Measurements from ENCODE around the gene OR52E6.

OR52E6 gene

DNA sequence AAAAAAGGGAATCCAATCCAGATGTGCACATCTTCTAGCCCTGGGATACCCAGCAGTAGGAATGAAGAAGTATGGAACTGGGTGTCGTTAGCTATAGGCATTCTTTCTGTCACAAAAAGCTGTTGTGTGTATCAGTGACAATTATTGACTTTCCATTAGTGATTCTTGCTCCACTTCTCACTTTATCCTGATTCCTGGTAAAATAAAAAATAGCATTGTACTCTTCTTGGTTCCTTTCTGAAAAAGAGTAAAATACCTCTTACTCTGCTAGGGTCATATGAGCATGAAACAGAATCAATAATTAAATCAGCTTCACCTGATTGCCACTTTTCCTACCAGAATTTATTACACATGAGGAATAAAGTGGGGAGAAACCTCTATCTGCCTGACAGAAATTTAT is at the start of gene OR52E6:
Gene OR52E6, minus strand, starts transcription at position 101 of the 400 bp plus-strand sequence. Its CDS starts 0 bp downstream, at position 101.
- FAIRE-seq, result no peak

DNA sequence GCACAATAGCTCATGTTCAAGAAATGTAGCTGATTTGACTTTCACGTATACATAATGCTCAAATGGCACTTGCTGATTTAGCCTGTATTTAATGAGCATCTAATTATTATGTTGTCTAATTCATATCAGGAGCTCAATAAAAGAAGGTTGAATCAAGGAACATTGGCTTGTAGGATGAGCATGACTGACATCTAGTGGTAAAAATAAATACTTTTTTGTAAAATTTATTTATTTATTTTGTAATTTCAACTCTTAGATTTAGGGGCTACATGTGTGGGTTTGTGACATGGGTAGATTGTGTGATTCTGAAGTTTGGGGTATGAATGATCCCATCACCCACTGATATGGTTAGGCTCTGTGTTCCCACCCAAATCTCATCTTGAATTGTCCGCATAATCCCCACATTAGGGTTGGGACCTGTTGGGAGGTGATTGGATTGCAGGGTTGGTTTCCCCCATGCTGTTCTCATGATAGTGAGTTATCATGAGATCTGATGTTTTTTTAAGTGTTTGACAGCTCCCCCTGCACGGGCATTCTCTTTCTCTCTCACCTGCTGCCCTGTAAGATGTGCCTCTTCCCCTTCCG is 49.6 kb upstream of the OR52E6 start:
- FAIRE-seq, result peak; percentile 89

DNA sequence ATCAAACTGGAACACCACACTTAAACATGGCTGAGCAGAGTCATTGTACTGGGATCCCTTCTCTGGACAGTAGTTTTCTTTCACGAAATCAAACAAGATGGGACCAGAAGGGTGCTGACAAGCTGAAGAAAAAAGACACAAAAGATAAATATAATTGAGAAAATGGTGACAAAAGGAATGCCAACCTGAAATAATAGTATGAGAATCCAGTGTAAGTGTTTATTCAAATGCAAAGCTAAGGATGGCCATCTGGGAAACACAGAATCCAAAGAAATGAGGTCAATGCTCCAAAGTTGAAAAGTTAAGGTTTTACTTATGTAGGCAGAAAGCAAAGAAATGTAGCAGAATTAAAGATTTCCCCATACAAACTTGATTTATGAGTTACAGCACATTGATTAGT is 46.0 kb upstream of the OR52E6 start:
- FAIRE-seq, result no peak

DNA sequence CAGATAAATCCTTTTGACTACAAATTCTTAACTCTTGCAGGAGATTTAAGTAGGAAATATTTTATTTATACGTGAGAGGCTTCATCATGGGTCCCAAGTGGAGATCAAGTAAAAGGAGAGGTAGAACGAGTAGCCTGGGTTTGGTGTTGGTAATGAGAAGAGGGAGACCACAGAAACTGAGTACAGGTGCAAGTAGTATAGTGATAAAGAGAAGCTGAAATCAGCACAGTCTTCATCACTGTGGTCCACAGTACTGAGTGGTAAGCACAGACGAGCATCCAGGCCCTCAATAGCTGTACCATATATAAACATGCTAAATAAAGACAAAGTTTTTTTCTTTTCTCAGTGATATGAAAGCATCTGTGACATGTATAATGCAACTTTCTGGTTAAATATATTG is 45.5 kb upstream of the OR52E6 start:
- no peak for FAIRE-seq

DNA sequence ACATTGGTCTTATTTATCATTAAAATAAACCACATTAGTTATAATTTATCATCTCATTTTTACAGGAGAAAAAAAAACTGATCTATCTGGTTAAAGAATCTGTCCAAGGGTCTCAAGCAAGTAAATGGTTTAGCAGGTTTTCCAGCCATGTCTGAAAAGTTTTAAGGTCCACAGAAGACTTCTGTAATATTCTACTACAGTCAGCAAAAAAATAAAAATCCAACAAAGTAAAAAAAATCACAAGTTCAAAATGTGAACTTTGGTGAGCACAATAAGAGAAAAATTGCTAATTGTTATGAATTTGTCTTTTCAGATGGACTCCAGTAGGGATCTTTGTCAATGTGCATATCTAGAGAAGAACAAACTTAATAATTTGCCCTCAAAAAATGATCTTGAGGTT is 40.1 kb upstream of the OR52E6 start:
- FAIRE-seq, result no peak

DNA sequence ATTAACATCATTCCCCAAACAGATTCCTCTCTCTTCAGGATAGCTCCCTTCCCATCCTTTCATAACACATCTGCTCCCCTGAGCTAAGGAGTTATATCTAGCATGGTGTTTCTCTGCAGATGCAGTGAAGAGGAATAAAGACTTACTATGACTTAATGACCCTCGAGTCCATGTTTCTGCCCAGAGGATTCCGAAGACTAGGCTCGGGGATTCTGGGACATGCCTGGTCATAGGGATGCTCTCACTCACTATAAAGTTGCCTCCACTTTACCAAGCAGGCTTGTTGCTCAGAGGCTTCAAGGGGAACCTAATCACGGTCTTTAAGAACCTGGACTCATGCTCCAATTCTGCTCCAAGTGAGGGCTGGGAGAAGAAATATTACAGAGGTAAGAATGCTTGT is 38.6 kb upstream of the OR52E6 start, which contains the start of gene OR52E4:
Gene OR52E4, plus strand, starts transcription at position 301 of the 400 bp plus-strand sequence. CDS start 3,664 bp downstream, outside the sequence.
- no peak for FAIRE-seq

DNA sequence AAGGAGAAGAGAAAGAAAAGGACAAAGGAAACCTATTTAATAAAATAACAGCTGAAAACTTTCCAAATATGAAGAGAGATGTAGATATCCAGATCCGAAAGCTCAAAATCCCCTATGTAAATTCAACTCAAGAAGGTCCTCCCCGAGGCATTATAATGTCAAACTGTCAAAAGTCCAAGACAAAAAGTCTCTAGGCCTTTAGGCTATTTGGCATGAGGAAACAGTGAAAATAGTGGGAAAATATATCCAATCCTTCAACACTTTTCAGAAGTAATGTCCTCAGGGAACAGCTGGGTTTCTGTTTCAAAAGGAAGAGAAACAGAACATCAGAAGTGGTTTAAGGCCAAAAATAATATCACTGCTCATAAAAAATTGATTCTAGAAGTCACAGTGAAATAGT is 36.9 kb upstream of the OR52E6 start:
- FAIRE-seq, result no peak

DNA sequence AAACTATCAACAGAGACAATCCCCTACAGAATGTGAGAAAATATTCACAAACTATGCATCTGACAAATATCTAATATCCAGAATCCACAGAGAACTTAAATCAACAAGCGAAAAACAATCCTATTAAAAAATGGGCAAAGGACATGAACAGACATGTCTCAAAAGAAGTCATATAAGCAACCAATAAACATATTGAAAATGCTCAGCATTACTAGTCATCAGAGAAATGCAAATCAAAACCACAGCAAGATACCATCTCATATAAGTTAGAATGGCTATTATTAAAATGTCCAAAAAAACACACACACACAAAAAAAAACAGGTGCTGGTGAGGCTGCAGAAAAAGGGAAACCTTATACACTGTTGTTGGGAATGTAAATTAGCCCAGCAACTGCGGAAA is 24.1 kb upstream of the OR52E6 start:
- no peak for FAIRE-seq

DNA sequence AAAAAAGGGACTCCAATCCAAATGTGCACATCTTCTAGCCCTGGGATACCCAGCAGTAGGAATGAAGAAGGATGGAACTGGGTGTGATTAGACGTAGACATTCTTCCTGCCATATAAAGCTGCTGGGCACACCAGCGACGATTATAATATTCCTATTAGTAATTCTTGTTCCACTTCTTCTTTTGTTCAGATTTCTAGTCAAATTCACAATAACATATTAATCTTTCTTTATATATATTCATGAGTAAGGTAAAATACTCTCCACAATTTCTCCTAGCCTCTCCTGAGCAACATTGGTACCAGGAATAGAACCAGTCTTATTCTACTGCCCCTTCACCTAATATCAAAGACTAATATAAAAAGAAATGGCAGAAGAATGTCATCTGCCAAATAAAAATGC is 15.9 kb upstream of the OR52E6 start, which contains the start of gene OR52E8:
Gene OR52E8, minus strand, starts transcription at position 101 of the 400 bp plus-strand sequence. Its CDS starts 0 bp downstream, at position 101.
- no peak for FAIRE-seq

DNA sequence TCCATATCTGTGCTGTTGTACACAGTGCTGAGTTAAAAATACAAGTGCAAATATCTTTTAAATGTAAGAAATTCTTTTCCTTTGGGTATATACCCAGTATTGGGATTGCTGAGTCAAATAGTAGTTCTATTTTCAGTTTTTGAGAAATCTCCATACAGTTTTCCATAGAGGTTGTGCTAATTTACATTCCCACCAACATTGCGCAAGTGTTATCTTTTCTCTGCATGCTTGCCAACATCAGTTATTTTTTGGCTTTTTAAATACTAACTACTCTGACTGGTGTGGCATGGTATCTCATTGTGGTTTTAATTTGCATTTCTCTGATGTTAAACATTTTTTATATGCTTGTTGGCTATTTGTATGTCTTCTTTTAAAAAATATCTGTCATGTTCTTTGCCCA is 9.3 kb upstream of the OR52E6 start:
- FAIRE-seq, result no peak

DNA sequence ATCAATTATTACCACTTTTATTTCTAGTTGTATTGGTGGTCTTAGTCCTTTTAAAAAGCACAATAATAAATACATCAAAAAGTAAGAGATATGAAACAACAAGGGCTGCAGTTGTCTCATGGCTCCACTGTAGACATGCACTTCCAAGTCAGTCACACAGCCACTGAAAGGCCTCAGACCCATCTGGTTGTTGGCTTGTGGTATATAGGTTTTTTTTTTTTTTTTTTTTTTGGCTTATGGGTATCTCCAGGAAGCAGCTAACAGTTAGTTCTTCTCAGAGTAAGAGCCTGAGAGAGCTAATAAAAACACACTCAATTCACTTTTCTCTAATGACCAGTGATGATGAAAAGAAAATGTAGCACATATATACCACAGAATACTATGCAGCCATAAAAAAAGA is 6.0 kb upstream of the OR52E6 start:
- no peak for FAIRE-seq

DNA sequence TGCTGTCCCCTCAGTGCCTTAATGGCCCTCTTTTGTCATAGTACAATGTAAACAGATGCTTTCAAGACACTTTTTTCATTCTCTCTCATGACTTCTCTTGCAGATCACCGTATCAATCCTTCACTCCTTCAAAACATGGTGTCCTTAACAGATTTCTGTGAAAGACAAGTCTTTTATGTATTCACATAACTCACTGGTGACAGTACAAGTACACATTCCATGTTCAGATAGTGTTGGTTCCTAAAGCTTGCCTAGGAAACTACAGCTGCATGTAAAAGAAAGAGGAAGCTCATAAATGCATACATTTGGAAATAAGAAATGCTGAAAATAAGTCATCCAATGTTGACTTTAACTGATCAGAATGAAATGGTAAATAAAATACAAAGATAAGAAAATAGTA is 5.0 kb upstream of the OR52E6 start:
- FAIRE-seq, result no peak

DNA sequence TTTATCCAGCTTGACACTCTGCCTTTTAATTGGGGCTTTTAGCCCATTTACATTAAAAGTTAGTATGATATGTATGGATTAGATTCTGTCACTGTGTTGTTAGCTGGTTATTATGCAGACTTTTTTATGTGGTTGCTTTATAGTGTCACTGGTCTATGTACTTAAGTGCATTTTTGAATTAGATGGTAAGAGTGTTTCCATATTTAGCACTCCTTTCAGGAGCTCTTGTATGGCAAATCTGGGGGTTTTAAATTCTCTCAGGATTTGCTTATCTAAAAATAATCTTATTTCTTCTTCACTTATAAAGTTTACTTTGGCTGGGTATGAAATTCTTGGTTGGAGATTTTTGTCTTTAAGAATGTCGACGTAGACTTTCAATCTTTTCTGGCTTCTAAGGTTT is 4.0 kb downstream of the OR52E6 start:
- FAIRE-seq, result no peak

DNA sequence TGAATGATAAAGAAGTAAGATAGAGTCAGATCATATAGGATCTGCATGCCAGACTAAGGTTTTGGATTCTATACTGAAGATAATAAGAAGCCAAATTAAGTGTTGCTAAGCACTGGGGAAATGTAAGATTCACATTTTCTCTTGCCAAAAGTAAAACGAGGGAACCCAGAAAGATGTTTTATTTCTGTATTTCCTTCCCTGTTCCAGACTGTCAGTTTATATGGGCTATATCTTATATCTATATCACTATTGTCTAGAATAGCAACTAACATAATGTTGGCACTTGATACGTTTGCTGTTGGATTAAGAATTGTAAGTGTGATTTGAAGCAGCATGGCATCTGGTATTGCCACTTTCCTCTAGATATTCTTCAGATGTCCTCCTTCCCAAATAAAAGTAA is 8.3 kb downstream of the OR52E6 start:
- FAIRE-seq, result no peak

DNA sequence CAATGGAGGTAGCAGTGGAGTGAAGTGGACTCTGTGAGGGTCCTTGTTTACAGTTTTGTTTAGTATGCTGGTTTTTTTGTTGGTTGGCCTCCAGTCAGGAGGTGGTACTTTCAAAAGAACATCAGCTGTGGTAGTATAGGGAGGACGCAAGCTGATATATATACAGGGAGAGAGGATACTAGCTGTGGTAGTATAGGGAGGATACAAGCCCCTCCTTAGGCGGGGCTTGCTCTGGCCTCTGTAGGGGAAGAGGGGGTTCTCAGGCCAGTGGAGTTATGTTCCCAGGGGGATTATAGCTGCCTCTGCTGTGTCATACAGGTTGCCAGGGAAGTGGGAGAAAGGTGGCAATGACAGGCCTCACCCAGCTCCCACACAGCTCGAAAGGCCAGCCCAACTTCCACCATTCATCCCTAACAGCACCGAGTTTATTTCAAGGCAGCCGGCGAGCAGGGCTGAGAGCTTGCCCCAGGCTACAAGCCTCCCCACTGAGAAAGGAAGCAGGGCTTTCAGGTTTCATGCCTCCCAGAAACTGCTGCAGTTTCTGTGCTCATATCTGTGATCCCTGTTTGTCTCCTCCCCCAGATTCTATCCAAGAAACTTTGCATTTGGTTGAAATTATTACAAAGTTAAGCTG is 10.4 kb downstream of the OR52E6 start:
- FAIRE-seq, result no peak

DNA sequence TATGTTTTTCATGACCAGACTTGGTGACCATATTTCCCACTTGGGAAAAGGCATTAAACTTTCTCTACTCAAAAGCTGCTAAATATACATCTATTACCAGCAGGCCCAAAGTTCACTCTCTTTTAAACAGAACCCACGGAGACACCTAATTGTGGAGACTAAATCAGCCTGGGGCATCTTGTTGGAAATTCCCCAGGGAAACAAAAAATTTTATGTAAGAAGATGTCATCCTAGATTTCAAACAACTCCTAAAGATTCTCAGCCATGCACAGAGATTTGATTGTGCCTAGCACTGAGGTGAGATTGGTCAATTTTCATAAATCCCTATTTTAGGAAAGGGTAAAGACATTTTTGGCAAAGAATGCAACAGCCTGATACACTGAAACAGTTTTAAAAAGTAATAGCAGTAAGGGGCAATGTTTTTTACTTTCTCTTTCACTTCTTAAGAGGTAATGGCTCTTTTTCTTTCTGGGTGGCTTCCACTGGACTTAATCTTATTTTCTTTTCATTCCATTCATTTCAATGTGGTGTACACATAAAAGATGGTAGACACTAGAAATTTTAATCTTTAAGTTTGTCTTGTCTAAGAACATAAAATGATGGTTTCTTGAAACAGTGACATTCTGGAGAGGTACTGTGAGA is 23.3 kb downstream of the OR52E6 start:
- no peak for FAIRE-seq

DNA sequence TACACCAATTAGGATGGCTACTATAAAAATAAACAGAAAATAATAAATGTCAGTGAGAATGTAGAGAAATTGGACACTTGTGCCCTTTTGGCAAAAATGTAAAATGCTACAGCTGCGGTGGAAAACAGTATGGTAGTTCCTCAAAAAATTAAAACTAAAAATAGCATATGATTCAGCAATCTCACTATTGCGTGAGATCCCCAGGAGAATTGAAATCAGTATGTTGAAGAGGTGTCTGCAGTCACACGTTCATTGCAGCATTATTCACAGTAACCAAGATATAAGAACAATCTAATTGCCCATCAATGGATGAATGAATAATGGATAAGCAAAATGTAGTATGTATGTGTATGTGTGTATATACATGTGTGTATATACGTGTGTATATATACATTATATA is 26.2 kb downstream of the OR52E6 start:
- no peak for FAIRE-seq

DNA sequence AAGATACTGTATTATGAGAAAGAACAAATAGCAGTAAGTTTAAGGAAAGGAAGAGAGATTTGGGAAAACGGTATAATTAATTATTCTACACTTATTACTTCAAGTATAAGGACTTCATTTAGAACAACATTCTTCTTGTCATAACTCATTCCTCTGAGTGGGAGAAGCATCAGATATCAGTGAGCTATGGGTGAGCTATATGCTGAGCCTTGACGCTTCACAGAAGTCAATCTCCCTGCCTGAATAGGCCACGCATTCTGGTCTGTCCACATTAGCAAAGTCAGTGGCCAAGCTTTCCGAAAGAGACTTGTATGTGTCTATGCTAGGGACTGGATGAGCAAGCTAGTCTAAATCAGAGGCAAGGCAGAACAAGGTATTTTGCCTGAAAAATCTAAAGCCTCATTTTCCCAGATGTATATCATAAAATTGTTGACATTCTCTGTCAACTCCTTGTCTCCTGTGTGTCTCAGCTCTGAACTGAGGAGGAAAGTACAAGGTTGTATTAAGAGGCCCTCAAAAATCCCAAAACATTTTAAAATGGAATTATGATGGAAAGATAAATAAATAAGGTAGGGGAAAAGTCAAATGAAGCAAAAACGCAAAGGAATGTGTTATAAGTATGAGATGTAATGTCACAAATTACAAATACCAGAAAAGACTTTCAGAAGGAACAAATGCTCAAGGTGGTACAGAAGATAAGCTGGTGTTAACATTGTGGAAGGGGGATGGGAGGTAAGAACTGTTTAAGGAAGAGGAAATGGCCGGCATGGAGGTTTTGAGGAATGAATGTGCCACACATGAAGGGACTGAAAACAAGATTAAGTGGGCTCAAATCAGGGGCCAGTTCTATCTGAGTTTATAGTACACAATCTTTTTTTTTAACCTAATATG is 31.5 kb downstream of the OR52E6 start:
- FAIRE-seq, result no peak

DNA sequence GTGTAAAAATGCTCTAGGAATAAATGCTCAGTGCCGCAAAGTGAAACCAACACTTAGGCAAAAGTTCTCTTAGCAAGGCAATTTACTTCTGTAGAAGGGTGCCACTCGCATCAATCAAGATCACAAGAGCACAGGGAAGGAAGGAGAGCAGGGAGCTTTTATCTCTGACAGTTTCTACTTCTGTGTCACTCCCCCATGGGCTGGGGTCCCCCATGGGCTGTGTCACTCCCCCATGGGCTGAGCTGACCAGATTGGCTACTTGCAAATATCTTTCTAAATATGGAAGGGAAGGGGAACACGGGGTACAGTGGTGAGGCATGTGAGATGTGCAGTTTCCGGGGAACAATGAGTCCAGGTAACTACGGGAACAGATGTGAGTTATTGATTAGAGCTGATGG is 32.6 kb downstream of the OR52E6 start:
- no peak for FAIRE-seq

DNA sequence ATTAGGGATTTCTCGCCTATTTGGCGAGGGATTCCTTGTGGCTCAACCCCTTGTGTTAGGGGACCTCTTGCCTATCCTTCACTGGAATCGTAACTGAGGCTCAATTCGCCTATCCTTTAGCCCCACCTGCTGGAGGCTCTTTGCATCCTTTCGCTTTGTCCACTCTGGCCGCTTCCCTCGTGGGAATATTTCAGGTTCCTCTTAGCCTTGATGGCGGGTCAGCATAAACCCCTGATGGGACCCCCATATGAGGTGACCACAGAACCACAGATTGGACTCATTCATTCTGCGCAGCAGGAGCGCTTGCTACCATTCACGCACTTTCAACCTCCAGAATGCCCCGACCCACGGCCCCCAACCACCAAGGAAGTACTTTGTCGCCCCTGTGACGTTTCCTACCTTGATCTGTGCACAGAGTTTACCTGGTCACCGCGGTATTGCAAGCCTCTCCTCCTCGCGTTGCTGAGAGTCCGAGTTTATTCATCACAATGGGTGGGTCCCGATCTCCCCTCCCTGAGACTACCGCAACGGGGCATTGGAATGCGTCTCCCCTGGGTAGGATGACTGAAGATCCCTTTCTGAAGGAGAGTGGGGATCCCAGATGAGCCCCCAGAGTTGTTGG is 33.1 kb downstream of the OR52E6 start, which contains the start of gene OR52N2:
Gene OR52N2, plus strand, starts transcription at position 425 of the 622 bp plus-strand sequence. CDS start 11,412 bp downstream, outside the sequence.
- FAIRE-seq, result no peak

DNA sequence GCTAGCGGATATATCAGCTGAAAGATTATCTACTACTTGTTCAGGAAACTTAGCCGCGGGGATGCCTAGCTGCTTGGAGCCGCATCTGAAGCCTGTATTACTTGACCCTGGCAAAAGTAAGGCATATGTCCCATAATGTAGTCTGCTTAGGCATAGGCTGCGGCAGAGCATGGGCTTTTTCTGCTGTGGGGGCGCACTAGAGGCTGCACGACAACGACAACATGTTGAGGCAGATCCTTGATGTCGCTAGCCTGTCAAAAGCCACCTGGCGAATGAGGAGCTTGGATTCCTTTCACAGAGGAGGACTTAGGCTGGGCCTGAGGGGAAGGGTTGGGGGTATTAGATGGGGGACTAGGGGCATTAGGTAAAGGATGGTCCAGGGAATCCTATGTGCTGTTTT is 34.1 kb downstream of the OR52E6 start:
- FAIRE-seq, result no peak

DNA sequence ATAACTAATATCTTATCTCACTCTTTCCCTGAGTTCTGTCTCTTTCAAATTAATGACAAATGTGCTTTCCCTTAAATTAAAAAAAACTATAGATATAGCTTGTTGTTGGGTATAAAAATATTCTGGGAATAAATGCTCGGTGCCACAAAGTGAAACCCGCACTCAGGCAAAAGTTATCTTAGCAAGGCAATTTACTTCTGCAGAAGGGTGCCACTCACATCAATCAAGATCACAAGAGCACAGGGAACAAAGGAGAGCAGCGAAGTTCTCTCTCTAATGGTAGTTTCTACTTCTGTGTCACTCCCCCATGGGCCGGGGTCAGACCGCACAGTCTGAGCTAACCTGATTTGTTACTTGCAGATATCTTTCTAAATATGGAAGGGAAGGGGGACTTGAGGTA is 37.7 kb downstream of the OR52E6 start:
- FAIRE-seq, result no peak

DNA sequence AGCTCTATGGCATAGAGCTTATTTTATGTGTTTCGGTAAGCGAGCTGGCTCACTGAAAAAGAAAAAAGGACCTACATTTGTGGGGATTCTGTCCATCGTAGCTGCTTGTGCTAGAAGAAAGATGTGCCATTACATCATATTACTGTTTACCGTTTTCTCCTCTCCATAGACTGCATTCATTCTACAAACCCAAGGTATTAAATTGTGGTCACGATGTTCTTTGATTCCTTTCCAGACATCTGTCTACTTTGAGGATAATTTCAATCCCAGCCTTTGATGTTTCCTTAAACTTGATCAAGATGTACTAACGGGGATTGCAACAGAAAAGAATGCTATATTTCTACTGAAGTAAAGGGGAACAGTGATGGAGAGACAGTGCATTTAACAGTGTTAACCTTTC is 45.2 kb downstream of the OR52E6 start:
- FAIRE-seq, result no peak

All from G401.6 (cell line).